ENCODE results near the gene SPTBN4.

DNA sequence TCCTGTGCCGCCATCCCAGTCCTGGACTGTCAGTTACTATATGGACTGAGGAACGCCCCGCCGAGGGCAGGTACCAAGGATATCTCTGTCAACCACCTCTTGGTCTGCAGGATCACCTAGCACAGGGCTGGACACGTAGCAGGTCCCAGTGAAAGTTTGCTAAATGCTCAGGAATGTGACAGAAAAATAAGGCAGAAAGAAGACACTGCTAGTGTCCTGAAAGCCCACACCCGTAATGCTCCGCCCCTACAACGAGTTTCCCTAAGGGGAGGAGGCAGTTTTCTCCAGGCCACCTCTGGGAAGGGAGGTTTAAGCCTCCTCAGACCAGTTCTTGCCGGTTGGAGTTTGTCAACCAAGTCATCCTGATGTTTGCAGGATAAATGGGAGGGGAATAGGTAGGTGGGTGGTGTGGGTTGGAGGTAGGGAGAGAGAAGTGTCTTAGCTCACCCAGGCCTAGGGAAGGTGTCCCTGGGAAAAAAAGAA is 21.0 kb upstream of the SPTBN4 start:
- no peak for TF ChIP-seq EZH2 (IDR thresholded peaks at IDR 0.05; ENCODE audit: borderline replicate concordance, low read length)
- TF ChIP-seq, protein P1, sequence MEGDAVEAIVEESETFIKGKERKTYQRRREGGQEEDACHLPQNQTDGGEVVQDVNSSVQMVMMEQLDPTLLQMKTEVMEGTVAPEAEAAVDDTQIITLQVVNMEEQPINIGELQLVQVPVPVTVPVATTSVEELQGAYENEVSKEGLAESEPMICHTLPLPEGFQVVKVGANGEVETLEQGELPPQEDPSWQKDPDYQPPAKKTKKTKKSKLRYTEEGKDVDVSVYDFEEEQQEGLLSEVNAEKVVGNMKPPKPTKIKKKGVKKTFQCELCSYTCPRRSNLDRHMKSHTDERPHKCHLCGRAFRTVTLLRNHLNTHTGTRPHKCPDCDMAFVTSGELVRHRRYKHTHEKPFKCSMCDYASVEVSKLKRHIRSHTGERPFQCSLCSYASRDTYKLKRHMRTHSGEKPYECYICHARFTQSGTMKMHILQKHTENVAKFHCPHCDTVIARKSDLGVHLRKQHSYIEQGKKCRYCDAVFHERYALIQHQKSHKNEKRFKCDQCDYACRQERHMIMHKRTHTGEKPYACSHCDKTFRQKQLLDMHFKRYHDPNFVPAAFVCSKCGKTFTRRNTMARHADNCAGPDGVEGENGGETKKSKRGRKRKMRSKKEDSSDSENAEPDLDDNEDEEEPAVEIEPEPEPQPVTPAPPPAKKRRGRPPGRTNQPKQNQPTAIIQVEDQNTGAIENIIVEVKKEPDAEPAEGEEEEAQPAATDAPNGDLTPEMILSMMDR (IDR thresholded peaks at IDR 0.05; ENCODE audit: low read length): no peak

Data from OCI-LY1 (cell line).